ACC112 (cell line): ENCODE data around the gene SBF1.

ENCODE experiments used
- H2AFZ ChIP-seq: fragments of 200-600 bp; sonication (generic); one replicate; pipeline ENCODE4 v1.6.0; 2017; ENCODE audit warnings: antibody characterized with exemption, low read length; ENCODE audit not compliant: unreplicated experiment
- H3K27ac ChIP-seq: fragments of 200-600 bp; sonication (generic); 2 replicates; pipeline ENCODE4 v1.5.1; 2014; ENCODE audit warnings: low read depth, mild to moderate bottlenecking, antibody characterized with exemption, low read length, moderate library complexity
- H3K27me3 ChIP-seq: fragments of 200-600 bp; sonication (generic); 2 replicates; pipeline ENCODE4 v1.6.1; 2014; ENCODE audit warnings: mild to moderate bottlenecking, antibody characterized with exemption, low read length, moderate library complexity, mixed read lengths; ENCODE audit not compliant: insufficient read depth
- H3K36me3 ChIP-seq: fragments of 200-600 bp; sonication (generic); 2 replicates; pipeline ENCODE4 v1.6.1; 2016; ENCODE audit warnings: mild to moderate bottlenecking, antibody characterized with exemption, low read length, moderate library complexity, mixed read lengths; ENCODE audit not compliant: insufficient read depth
- H3K4me1 ChIP-seq: fragments of 200-600 bp; sonication (generic); one replicate; pipeline ENCODE4 v1.6.1; 2016; ENCODE audit warnings: low read length, mixed read lengths; ENCODE audit not compliant: insufficient read depth, unreplicated experiment, control insufficient read depth
- H3K4me3 ChIP-seq: fragments of 200-600 bp; sonication (generic); 2 replicates; pipeline ENCODE4 v1.5.1; 2014; ENCODE audit warnings: mild to moderate bottlenecking, low read depth, low read length
- H3K79me2 ChIP-seq: fragments of 200-600 bp; sonication (generic); one replicate; pipeline ENCODE4 v1.6.0; 2016; ENCODE audit warnings: low read length; ENCODE audit not compliant: control insufficient read depth, unreplicated experiment, insufficient read depth

Gene SBF1

DNA sequence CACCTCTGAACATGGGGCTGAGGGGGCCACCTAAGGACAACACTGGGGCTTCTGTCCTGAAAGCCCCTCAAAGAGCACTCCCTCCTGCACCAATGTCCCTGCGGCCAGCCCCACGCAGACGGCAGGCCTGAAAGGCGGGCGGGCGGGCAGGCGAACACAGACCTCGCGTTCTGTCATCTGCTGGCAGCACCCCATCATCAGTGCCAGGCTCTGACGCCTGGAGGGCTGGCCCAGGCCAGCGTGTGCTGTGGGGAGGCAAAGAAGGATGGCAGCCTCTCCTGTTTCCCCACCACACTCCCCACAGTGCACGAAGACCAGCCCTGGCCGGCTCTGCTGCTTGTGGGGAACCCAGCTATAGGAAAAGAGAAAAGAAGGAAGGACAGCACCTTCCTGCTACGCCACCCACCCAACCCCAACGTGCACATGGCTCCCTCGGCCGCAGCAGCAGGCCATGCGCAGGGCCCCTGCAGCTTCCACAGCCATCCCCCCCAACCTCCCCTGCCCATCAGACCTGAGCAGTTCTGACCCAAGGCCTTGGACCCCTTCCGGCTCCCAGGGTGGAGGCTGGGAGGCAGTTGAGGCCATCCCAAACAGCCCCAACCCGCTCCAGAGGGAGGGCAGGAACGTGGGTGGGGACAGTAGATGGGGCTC is 3.5 kb downstream of the SBF1 start:
- H3K4me1 ChIP-seq: peaks cover 24% of the 10 kb centered on the region
- peaks cover 43% of the 10 kb centered on the region for H3K79me2 ChIP-seq

DNA sequence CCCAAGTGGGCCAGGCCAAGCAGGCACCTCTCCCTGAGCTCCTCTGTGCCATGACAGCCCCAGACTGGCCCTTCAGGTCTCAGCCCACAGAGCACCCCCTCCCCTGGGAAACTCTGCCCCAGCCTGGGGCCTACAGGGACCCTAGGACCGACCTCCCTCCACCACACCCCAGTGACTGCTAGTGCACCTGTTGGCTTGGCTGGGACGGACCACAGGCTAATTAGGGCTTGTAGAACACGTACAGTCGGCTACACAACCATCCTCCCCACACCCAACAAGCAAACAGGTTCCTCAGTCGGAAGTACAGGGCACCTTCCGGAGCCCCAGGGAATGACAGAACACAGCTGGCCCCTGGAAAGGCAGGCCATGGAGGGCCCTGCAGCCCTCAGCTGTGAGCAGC is 4.3 kb downstream of the SBF1 start:
- peaks cover 43% of the 10 kb centered on the region for H3K79me2 ChIP-seq
- H3K4me1 ChIP-seq: peaks cover 23% of the 10 kb centered on the region
- H3K27ac ChIP-seq: no peak overlapping the region
- H3K36me3 ChIP-seq: no peaks in the 10 kb centered on the region
- no peak overlapping the region for H2AFZ ChIP-seq
- H3K4me3 ChIP-seq: no peak overlapping the region
- H3K27me3 ChIP-seq: no peaks in the 10 kb centered on the region

More for the DNA sequence above, 3.5 kb downstream of the SBF1 start:
- H3K36me3 ChIP-seq: no peaks in the 10 kb centered on the region
- no peaks in the 10 kb centered on the region for H3K27me3 ChIP-seq
- no peak overlapping the region for H3K27ac ChIP-seq
- no peak overlapping the region for H2AFZ ChIP-seq
- no peak overlapping the region for H3K4me3 ChIP-seq

DNA sequence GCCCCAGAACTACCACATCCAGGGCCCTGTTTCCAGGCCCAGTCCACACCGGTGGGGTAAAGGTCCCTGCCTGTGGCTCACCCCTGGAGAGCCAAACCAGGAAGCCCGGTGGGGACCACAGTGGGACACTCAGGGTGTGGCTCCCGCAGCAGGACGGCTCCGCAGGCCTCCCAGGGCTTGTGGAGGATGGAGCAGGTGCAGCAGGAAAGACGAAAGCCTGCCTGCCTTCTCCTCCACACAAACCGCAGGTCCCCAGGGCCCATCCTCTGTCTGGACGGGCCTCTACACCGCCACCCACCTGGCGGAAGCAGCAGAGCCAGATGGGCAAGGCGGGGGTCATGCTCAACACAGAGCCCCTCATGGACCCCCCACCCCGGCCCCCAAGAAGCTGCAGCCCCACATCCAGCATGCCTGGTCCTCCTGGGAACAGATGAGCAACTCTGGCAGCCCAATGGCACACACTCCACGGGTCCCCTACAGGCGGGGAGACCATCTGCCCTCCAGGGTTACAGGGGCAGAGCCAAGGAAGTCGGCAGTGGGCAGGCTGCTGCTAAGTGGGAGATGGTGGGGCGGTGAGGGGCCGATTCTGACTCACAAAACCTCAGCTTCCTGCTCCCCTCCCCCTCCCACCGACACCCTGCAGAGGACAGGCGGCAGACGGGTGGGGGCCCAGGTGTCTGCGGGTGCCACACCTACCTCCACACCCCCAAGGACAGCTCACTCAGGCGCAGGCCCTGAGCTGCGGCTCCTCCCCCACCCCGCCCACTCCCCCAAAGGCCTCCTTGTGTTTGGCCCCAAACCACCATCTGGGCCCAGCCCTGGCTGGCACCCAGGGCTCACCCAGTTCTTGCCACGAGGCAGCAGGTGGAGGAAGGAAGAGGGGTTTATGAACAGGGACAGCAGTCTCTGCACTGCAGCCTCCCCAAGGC is 5.2 kb downstream of the SBF1 start:
- Histone ChIP-seq H2AFZ (no peak overlapping the region), H3K4me1 (peaks cover 20% of the 10 kb centered on the region), H3K27ac (no peak overlapping the region), H3K79me2 (peaks cover 43% of the 10 kb centered on the region), H3K36me3 (no peaks in the 10 kb centered on the region), H3K27me3 (no peaks in the 10 kb centered on the region), H3K4me3 (no peak overlapping the region)

DNA sequence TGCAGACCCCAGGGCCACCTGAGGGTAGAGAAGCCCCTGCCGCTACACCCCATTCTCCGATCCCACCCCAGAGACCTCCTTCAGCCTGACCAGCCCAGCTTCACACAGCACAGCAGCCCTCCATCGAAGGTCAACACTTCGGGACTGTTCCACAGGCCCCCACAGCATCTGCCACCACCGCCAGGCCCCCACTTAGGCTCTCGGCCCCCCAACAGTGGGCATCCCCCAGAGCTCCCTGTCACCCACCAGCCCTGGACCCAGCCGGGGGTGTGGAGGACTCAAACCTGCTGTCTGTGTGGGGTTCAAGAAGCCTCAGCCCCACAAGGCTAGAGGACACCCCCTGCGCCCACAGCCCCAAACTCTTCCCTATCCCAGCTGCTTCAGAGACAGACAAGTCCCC is 6.2 kb downstream of the SBF1 start:
- Histone ChIP-seq H3K36me3 (no peaks in the 10 kb centered on the region), H3K4me1 (peaks cover 19% of the 10 kb centered on the region), H3K27ac (no peak overlapping the region), H3K79me2 (peaks cover 37% of the 10 kb centered on the region), H2AFZ (no peak overlapping the region), H3K4me3 (no peak overlapping the region), H3K27me3 (no peaks in the 10 kb centered on the region)

DNA sequence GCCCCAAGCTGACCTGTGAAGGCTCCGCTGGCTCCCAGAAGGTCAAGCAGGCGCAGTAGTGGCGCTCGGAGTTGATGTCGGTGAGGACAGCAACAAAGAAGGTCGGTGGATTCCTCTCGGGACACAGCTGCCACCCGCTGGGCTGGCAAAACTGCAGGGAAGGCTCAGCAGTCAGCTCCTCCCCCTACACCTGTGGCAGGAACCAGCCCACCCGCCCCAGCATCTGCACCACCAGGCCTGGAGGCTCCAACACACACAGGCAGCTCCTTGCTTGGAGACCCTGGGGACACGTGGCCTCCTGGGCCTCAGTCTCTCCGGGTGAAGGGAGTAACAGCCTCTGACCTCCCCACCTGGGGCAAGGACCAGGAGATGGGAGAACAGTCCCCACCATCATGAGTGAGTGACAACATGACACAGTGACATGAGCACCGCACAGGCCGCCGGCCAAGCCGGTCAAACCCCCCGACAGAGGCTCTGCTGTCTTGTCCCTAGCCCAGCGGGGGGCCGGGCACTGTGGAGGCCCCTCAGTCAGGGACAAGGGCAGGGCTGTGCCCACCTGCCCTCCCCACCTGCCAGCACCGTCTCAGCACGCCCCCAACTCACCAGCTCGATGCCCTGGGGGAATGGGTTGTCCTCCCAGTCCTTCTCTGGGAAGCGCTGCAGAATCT is 6.9 kb downstream of the SBF1 start:
- Histone ChIP-seq H3K36me3 (no peaks in the 10 kb centered on the region), H3K27ac (no peak overlapping the region), H3K4me3 (no peak overlapping the region), H3K79me2 (peaks cover 30% of the 10 kb centered on the region), H3K27me3 (no peaks in the 10 kb centered on the region), H2AFZ (no peak overlapping the region), H3K4me1 (peaks cover 14% of the 10 kb centered on the region)

DNA sequence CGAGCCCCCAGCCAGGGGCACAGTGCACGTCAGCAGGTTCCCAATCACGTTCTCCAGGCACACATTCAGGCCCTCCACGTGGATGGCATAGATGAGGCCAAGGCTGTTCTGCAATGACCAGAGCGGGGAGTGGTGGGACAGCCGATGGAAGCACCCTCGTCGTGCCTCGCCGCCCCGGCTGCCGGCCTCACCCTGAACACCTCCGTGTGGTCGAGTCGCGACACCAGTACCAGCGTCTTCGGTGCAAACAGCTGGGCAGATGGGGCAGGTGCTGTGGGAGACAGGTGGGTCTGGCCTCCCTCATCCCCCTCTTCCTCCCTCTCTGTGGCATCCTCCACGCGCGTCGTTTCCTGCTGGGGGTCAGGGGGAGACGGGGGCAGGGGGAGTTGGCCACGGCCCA is 7.5 kb downstream of the SBF1 start:
- no peak overlapping the region for H3K4me3 ChIP-seq
- H3K4me1 ChIP-seq: peaks cover 14% of the 10 kb centered on the region
- H3K27ac ChIP-seq: no peak overlapping the region
- H3K79me2 ChIP-seq: peaks cover 24% of the 10 kb centered on the region
- no peaks in the 10 kb centered on the region for H3K27me3 ChIP-seq
- H2AFZ ChIP-seq: no peak overlapping the region
- no peaks in the 10 kb centered on the region for H3K36me3 ChIP-seq

DNA sequence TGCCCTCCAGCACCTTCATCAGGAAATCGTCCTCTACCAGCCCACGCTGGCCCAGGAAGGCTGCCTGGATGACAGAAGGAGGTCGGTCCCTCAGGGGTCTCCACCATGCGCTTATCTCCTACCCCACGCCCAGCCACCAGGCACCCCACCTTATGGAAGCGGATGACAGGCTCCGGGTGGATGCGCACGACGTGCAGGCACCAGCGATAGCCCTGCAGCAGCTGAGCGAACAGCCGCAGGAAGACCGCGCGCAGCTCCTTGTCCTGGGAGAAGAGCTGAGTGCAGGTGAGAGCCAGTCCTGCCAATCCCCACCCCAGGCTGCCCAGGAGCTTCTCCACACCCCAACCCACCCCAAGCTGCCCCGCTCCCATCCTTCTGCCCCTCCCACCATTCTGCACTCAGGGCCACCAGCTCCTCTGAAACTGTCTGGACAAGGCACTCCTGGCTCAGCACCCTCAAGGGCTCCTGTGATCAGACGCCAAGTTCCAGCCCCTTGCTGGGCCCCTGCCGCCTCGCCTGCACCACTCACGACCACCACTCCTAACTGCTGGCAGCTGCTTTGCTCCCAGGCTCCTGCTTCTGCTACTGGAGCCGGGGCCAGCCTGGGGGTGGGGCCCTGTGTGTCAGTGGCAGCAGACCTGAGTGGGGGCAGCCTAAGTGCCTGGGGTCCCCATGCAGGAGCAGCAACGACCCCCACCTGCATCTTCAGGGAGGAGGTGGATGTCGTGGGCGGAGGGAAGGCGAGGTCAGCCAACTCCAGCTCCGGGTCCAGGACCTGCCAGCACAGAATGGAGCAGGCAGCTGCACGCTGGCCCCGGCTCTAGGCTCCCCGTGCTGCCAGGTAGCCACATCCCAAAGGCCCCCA is 9.5 kb downstream of the SBF1 start:
- H3K36me3 ChIP-seq: no peaks in the 10 kb centered on the region
- peaks cover 5% of the 10 kb centered on the region for H3K79me2 ChIP-seq
- peaks cover 10% of the 10 kb centered on the region for H3K4me1 ChIP-seq

DNA sequence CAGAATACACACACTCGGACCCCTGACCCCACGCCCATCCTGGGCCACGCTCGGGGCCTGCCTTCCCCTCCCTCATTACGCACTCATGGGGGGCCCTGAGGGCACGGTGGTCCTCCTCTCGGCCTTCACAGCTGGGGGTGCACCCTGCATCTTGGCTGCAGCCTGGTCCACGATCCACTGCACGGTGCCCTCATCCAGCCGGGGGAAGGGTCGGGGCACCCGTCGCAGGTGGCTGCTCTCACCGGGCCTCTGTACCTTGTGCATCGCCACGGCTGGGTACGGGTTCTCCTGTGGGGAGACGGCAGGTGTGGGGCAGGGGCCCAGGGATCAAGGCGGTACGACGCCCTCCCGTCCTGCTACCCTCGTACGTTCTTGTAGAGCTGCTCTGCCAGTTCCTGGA is 10.4 kb downstream of the SBF1 start:
- Histone ChIP-seq H2AFZ (no peak overlapping the region), H3K27me3 (no peaks in the 10 kb centered on the region), H3K4me1 (peaks cover 2% of the 10 kb centered on the region), H3K79me2 (no peaks in the 10 kb centered on the region), H3K36me3 (no peaks in the 10 kb centered on the region), H3K27ac (no peak overlapping the region), H3K4me3 (no peak overlapping the region)

More for the DNA sequence above, 9.5 kb downstream of the SBF1 start:
- Histone ChIP-seq H3K27ac (no peak overlapping the region), H2AFZ (no peak overlapping the region), H3K27me3 (no peaks in the 10 kb centered on the region), H3K4me3 (no peak overlapping the region)

DNA sequence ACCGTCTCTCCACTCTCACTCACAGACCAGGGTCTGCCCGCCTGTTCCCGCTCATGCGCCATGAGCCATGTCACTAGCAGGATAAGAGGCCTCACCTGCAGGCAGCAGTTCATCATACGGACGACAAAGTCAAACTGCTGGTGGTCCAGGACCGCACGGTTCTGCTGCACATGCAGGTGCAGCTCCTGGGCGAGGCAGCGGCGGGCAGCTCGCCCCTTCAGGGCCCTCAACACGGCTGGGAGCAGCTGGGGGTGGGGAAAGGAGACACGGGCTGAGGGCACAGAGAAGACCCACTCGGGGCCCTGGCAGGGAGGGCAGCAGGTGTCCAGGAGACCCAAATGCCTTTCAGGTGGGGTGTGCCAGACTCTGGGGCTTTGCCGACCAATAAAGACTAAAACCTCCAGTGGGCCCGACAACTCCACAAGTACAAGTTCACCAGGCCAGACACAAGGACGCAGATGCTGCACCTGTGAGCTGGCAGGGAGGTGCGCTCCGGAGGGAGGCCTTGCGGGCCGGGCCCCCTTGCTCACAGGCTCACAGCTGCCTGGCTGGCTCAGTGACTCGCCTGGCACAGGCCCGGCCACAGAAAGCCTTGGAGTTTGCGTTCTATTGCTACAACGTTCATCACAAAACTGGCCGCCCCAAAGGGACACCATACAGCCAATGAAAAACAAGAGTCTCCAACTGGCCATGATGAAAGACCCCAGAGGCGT is 11.5 kb downstream of the SBF1 start:
- Histone ChIP-seq H3K79me2 (no peaks in the 10 kb centered on the region), H3K27ac (no peak overlapping the region), H2AFZ (no peak overlapping the region), H3K4me1 (no peaks in the 10 kb centered on the region), H3K27me3 (no peaks in the 10 kb centered on the region), H3K4me3 (no peak overlapping the region), H3K36me3 (no peaks in the 10 kb centered on the region)
